K562 (cell line): ENCODE measurements around the gene ARHGAP35. TPM values are rescaled to one million over a fixed set of nuclear protein-coding genes. Genes with fewer than 3 reads are reported as not detected.

Source experiments
- ARNT ChIP-seq, 2 experiments: fragments of 450-650 bp; IDR thresholded peaks; 2 replicates each; pipeline ENCODE4 v1.6.1; 2016; ENCODE audit warnings: mild to moderate bottlenecking in 1 of 2
- DDX20 ChIP-seq: fragments of 450-650 bp; IDR thresholded peaks from 2 replicates; pipeline ENCODE4 v1.6.1; 2016; ENCODE audit warnings: missing genetic modification characterization, low read depth, mild to moderate bottlenecking, missing compliant biosample characterization, moderate library complexity
- ELF2 ChIP-seq: fragments of 250-450 bp; sonication (Bioruptor Pico); IDR thresholded peaks from 2 replicates; pipeline ENCODE4 v1.5.0; 2021; ENCODE audit warnings: mild to moderate bottlenecking
- HDAC8 ChIP-seq: fragments of 450-650 bp; IDR thresholded peaks from 2 replicates; pipeline ENCODE4 v1.6.1; 2016; ENCODE audit warnings: mild to moderate bottlenecking, missing genetic modification characterization, moderate library complexity, missing compliant biosample characterization
- KAT7 ChIP-seq: sonication (generic); formaldehyde crosslinking; IDR thresholded peaks from 2 replicates; pipeline ENCODE4 v1.8.0; 2022; ENCODE audit warnings: missing genetic modification reagents, mild to moderate bottlenecking, borderline replicate concordance
- MECOM ChIP-seq: fragments of 250-450 bp; sonication (Bioruptor Pico); IDR thresholded peaks from 2 replicates; pipeline ENCODE4 v1.8.0; 2022; ENCODE audit warnings: inconsistent platforms
- MTA2 ChIP-seq: fragments of 450-650 bp; IDR thresholded peaks from 2 replicates; pipeline ENCODE4 v1.6.1; 2016; ENCODE audit warnings: low read depth
- MYC ChIP-seq, 2 experiments: fragments of 250-450 bp in 1 of 2; sonication (Bioruptor Pico) in 1 of 2; IDR thresholded peaks; 2 replicates each; pipeline versions ENCODE4 v1.5.1 to v1.6.1; 2012 to 2021; ENCODE audit warnings: low read depth in 2 of 2, borderline replicate concordance in 1 of 2, improper control_type of control experiment in 1 of 2, low read length in 1 of 2, mild to moderate bottlenecking in 1 of 2, moderate library complexity in 1 of 2
- NR2C1 ChIP-seq, 2 experiments: fragments of 450-650 bp; IDR thresholded peaks; 2 replicates each; pipeline ENCODE4 v1.6.1; 2017; ENCODE audit warnings: mild to moderate bottlenecking in 2 of 2, antibody characterized with exemption in 1 of 2, inconsistent platforms in 1 of 2, missing compliant biosample characterization in 1 of 2, missing genetic modification characterization in 1 of 2
- PHB ChIP-seq: fragments of 250-450 bp; sonication (Bioruptor Pico); IDR thresholded peaks from 2 replicates; pipeline ENCODE4 v1.5.0; 2021
- PHF20 ChIP-seq: fragments of 450-650 bp; IDR thresholded peaks from 2 replicates; pipeline ENCODE4 v1.6.1; 2018; ENCODE audit not compliant: partially characterized antibody
- RFX7 ChIP-seq: fragments of 250-450 bp; sonication (Bioruptor Pico); IDR thresholded peaks from 2 replicates; pipeline ENCODE4 v1.5.1; 2021; ENCODE audit warnings: mild to moderate bottlenecking
- SLC30A9 ChIP-seq: fragments of 250-450 bp; sonication (Bioruptor Pico); IDR thresholded peaks from 2 replicates; pipeline ENCODE4 v1.8.0; 2022; ENCODE audit warnings: mild to moderate bottlenecking, moderate library complexity
- SMAD4 ChIP-seq: fragments of 250-450 bp; sonication (Bioruptor Pico); conservative IDR thresholded peaks from 2 replicates; pipeline ENCODE4 v1.8.0; 2021; ENCODE audit warnings: inconsistent platforms, mild to moderate bottlenecking, moderate library complexity
- SP2 ChIP-seq: IDR thresholded peaks from 2 replicates; pipeline ENCODE4 v1.6.1; 2011; ENCODE audit warnings: mild to moderate bottlenecking, low read depth, low read length, moderate library complexity; ENCODE audit not compliant: poor library complexity, severe bottlenecking; ENCODE audit errors: extremely low read depth
- ZKSCAN3 ChIP-seq: fragments of 250-450 bp; sonication (Bioruptor Pico); IDR thresholded peaks from 2 replicates; pipeline ENCODE4 v1.4.0; 2020
- polyA plus RNA-seq, 8 experiments: library from polyadenylated mRNA; depleted of rRNA in 4 of 8; stranded (reverse) in 5 of 8; unstranded in 3 of 8; fragments of >200 nt; fragmentation: Nextera tagmentation in 2 of 8; fragmentation: Illumina TruSeq in 1 of 8; extraction: Ambion mirVana in 2 of 8; extraction: Trizol in 1 of 8; gene quantifications; 2 replicates each; pipeline versions ENCODE4 v1.2.1 to v1.2.3, GENCODE V29; 2011 to 2014; ENCODE audit warnings: inconsistent platforms in 1 of 8, missing spikeins in 1 of 8
- total RNA-seq, 7 experiments: library from RNA; depleted of rRNA in 6 of 7; stranded (reverse); fragments of >200 nt in 6 of 7; fragmentation: Illumina TruSeq in 2 of 7; extraction: Trizol in 2 of 7; gene quantifications; 2 replicates each; pipeline versions ENCODE4 v1.2.1 to v1.2.3, GENCODE V29; 2011 to 2021; ENCODE audit warnings: low replicate concordance in 1 of 7
- TF ChIP-seq, protein P1 (sequence below): sonication (generic); formaldehyde crosslinking; IDR thresholded peaks from 2 replicates; pipeline ENCODE4 v1.8.0; 2023; ENCODE audit warnings: mild to moderate bottlenecking, missing genetic modification reagents
- TF ChIP-seq, protein P2 (sequence below): fragments of 450-650 bp; formaldehyde crosslinking; IDR thresholded peaks from 2 replicates; pipeline ENCODE4 v1.4.0; 2020; ENCODE audit warnings: mild to moderate bottlenecking, moderate library complexity
- TF ChIP-seq, protein P3 (sequence below): fragments of 450-650 bp; IDR thresholded peaks from 2 replicates; pipeline ENCODE4 v1.6.1; 2016; ENCODE audit warnings: low read depth, mild to moderate bottlenecking, moderate library complexity

ARHGAP35 gene
- total and polyA plus RNA-seq, 9 of the 15 experiments (the other 6 are each of a cell fraction or from before 2014, with no cell fraction given): 0.27 to 26.4 (median 10.2) TPM

DNA sequence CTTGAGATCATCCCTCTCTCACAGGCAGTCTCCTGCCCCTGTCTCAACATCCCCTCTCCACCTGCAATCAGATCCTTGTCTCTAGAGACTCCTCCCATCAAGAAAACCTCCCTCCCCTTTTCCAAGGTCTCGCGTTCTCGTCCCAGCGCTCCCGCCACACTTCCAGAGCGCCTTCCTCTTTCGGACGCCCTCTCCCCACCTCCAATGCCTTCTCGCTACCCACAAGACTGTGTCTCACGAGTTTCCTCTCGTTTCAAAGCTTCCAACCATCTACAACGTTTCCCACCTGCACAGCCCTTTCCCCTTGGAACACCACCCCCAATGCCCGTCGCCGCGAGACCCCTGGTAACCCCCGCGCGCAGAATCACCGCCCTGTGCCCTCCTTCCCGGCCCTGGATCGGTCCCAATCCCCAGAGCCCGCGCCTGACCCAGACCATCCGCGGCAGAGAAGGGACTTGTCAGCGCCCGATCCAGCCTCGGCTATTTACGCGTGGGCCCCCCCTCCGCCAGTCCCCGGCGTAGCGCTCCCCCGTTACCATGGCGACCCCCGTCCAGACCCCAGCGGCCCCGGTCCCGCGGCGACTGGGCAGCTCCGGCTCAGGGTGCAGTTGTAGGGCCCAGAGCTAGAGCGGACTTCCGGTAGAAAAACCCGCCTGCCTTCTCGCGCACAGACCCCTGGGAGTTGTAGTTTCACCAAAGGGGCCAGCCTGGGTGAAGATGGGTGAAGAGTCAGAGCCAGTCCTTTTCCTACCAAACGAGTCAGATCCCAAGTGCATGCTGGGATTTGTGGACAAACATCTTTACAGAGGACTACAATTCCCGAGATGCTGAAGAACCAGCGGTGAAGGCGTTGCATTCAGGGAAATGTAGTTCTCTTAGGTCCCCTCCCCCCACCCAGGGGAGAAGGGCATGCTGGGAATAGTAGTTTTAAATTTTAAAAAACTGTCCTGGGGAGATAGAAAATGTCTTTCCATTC is 10.3 kb upstream of the ARHGAP35 start, which contains the start of gene AP2S1 (continued):
- TF ChIP-seq RFX7 (CRISPR knock-in tag): no peak
- TF ChIP-seq, protein P1, sequence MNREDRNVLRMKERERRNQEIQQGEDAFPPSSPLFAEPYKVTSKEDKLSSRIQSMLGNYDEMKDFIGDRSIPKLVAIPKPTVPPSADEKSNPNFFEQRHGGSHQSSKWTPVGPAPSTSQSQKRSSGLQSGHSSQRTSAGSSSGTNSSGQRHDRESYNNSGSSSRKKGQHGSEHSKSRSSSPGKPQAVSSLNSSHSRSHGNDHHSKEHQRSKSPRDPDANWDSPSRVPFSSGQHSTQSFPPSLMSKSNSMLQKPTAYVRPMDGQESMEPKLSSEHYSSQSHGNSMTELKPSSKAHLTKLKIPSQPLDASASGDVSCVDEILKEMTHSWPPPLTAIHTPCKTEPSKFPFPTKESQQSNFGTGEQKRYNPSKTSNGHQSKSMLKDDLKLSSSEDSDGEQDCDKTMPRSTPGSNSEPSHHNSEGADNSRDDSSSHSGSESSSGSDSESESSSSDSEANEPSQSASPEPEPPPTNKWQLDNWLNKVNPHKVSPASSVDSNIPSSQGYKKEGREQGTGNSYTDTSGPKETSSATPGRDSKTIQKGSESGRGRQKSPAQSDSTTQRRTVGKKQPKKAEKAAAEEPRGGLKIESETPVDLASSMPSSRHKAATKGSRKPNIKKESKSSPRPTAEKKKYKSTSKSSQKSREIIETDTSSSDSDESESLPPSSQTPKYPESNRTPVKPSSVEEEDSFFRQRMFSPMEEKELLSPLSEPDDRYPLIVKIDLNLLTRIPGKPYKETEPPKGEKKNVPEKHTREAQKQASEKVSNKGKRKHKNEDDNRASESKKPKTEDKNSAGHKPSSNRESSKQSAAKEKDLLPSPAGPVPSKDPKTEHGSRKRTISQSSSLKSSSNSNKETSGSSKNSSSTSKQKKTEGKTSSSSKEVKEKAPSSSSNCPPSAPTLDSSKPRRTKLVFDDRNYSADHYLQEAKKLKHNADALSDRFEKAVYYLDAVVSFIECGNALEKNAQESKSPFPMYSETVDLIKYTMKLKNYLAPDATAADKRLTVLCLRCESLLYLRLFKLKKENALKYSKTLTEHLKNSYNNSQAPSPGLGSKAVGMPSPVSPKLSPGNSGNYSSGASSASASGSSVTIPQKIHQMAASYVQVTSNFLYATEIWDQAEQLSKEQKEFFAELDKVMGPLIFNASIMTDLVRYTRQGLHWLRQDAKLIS (CRISPR knock-in tag): no peak
- TF ChIP-seq MYC (IDR thresholded peaks at IDR 0.05; ENCODE audit: low read depth, low read length): no peak; the same call in 1 of the 2 replicates
- TF ChIP-seq MYC (CRISPR knock-in tag; IDR thresholded peaks at IDR 0.05; ENCODE audit: borderline replicate concordance, low read depth): 0 out of 2 replicates have a peak, but pooled peaks have one; percentile 45
- peak; percentile 27; the same call in 1 of the 2 replicates for TF ChIP-seq PHB (CRISPR knock-in tag)
- TF ChIP-seq KAT7 (CRISPR knock-in tag): peak; percentile 58; the same call in 1 of the 2 replicates
- peak; percentile 77; the same call in 1 of the 2 replicates for TF ChIP-seq DDX20
- TF ChIP-seq, protein P2, sequence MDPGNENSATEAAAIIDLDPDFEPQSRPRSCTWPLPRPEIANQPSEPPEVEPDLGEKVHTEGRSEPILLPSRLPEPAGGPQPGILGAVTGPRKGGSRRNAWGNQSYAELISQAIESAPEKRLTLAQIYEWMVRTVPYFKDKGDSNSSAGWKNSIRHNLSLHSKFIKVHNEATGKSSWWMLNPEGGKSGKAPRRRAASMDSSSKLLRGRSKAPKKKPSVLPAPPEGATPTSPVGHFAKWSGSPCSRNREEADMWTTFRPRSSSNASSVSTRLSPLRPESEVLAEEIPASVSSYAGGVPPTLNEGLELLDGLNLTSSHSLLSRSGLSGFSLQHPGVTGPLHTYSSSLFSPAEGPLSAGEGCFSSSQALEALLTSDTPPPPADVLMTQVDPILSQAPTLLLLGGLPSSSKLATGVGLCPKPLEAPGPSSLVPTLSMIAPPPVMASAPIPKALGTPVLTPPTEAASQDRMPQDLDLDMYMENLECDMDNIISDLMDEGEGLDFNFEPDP: no peak
- TF ChIP-seq HDAC8 (tag): no peak
- TF ChIP-seq PHF20: peak; percentile 77
- TF ChIP-seq, protein P3, sequence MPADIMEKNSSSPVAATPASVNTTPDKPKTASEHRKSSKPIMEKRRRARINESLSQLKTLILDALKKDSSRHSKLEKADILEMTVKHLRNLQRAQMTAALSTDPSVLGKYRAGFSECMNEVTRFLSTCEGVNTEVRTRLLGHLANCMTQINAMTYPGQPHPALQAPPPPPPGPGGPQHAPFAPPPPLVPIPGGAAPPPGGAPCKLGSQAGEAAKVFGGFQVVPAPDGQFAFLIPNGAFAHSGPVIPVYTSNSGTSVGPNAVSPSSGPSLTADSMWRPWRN: no peak
- peak; percentile 20 for TF ChIP-seq SP2
- peak; percentile 79 for TF ChIP-seq NR2C1 (IDR thresholded peaks at IDR 0.05)
- TF ChIP-seq NR2C1 (tag; IDR thresholded peaks at IDR 0.05): peak; percentile 94
- TF ChIP-seq ZKSCAN3 (CRISPR knock-in tag): no peak
- TF ChIP-seq ELF2 (CRISPR knock-in tag): peak; percentile 18; the same call in 1 of the 2 replicates
- TF ChIP-seq ARNT (IDR thresholded peaks at IDR 0.05): peak in 1 of 2 experiments; percentile 94; a peak in 1 of 4 replicates
- 0 out of 2 replicates have a peak, but pooled peaks have one; percentile 20 for TF ChIP-seq SMAD4
- TF ChIP-seq MTA2: no peak
- TF ChIP-seq SLC30A9 (CRISPR knock-in tag): no peak
- peak; percentile 61; the same call in 1 of the 2 replicates for TF ChIP-seq MECOM
